Activated CD8-positive, alpha-beta memory T cell treated with anti-CD3 and anti-CD28 coated beads, Interleukin-2, amount 10 ng/mL, durations not matched to agents 7 days and 5 days (primary cell): ENCODE data around the gene C2orf42. TPM values are rescaled to one million over a fixed set of nuclear protein-coding genes. Genes with fewer than 3 reads are reported as not detected.
A peak's percentile ranks its signal among the peaks of the same experiment; 100 is the strongest.
"Not testable (repeated sequence)": the region's sequence is repeated elsewhere in the genome, so short reads cannot be mapped to it uniquely, and the experiment has no call there.

ENCODE experiments used
- ATAC-seq: fragments of 150-1000 bp; cut with Tn5 transposase; one replicate; pipeline ENCODE4 v1.10.0; 2021; ENCODE audit warnings: moderate library complexity
- CTCF ChIA-PET: fragments of 350-600 bp; sonication (Branson Sonifier 250); formaldehyde crosslinking; loops from one replicate; lab custom pipeline; 2021; ENCODE audit warnings: antibody characterized with exemption; lab: Charles Lee
- DNase-seq: peaks from one replicate; pipeline ENCODE4 v3.0.0-alpha.2; 2020
- H3K27ac Mint-ChIP-seq: one replicate; pipeline ENCODE4 v1.8.0; 2021; ENCODE audit warnings: mild to moderate bottlenecking, mixed read lengths
- H3K27me3 Mint-ChIP-seq: one replicate; pipeline ENCODE4 v1.8.0; 2021; ENCODE audit warnings: mixed read lengths
- H3K36me3 Mint-ChIP-seq: one replicate; pipeline ENCODE4 v1.8.0; 2021; ENCODE audit warnings: mild to moderate bottlenecking, mixed read lengths
- H3K4me1 Mint-ChIP-seq: one replicate; pipeline ENCODE4 v1.8.0; 2021; ENCODE audit warnings: mixed read lengths
- H3K4me3 Mint-ChIP-seq: one replicate; pipeline ENCODE4 v1.8.0; 2021; ENCODE audit warnings: mild to moderate bottlenecking, moderate library complexity, mixed read lengths
- H3K9me3 Mint-ChIP-seq: one replicate; pipeline ENCODE4 v1.8.0; 2022; ENCODE audit warnings: low read depth, mixed read lengths
- total RNA-seq, 2 experiments: library from RNA; stranded (reverse); gene quantifications; one replicate each; pipeline ENCODE4 v1.2.3, GENCODE V29; 2021

Gene C2orf42
- total RNA-seq, 2 experiments from 2014 or later = 26.6 to 28.6 TPM

DNA sequence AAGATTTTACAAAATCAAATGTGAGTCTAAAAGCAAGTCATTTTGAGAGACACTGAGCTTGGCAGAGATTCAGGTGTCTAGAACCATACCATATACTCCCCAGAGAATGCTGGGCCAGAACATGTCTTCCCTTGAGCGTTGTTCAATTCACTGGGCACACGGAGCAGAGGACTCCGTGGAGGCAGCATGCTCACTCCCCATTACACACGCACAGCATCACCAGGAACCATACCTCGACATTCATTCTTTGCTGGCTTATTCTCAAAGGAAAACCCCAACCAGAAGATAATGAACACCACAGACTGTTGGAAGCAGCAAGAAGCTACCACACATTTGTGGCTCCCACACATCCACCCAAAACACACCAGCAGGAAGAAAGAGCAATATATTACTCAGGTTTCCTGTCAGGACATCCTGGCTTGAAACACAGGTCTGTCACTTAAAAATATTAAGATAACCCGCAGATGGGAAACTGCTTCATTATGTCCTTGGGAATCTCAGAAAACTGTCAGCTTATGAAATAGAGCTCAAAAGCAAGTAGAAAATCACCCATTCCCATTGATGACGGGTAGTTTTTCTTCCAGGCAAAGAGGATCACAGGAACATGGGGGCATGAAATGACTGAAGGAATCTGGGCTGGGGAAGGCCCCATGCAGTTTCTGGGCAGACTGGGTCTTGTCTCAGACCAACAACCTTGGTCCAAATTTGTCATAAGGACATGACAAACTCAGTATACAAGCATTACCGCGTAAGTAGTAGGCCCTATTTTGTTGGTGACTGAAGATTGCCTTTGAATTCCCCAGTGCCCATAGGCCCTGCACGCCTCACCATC lies 57.1 kb downstream of the C2orf42 start:
- peak overlapping the region; percentile 100 for H3K27ac Mint-ChIP-seq
- ATAC-seq (peak; percentile 18), DNase-seq (peak; percentile 71)
- H3K27me3 Mint-ChIP-seq = no peaks in the 10 kb centered on the region
- peaks cover 1% of the 10 kb centered on the region for H3K36me3 Mint-ChIP-seq
- H3K9me3 Mint-ChIP-seq = no peaks in the 10 kb centered on the region
- CTCF ChIA-PET = interaction anchor here (1.4 to 18.1 kb wide), 9 partner anchors 7 to 219 kb away, joined by 3 to 382 read pairs (median 17); partner anchors contain the start of genes MXD1 and PCBP1
- peaks cover 75% of the 10 kb centered on the region for H3K4me1 Mint-ChIP-seq
- peak overlapping the region; percentile 80 for H3K4me3 Mint-ChIP-seq

DNA sequence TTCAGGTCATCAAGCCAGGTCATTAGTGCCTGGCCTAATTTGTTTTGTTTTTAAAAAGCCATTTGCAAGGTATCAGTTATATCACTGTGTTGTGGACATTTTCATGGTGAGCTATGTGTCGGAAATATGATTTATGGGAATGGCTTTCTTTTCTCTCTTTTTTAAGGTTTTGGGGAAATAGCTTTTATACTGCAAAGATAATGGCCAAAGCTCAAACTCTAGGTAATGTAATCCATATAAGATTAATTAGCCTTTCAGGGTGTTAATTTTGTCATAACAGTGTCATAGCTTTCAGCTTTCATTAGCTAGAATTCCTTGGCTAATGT lies 57.7 kb downstream of the C2orf42 start:
- Mint-ChIP-seq H3K4me3 (peak overlapping the region; percentile 80), H3K27me3 (no peaks in the 10 kb centered on the region), H3K36me3 (peaks cover 1% of the 10 kb centered on the region), H3K27ac (peak overlapping the region; percentile 100), H3K9me3 (no peaks in the 10 kb centered on the region), H3K4me1 (peaks cover 75% of the 10 kb centered on the region)
- DNase-seq (no peak), ATAC-seq (no peak)
- CTCF ChIA-PET = interaction anchor here (0.6 to 18.1 kb wide), 10 partner anchors 7 to 219 kb away, joined by 3 to 382 read pairs (median 14); partner anchors contain the start of genes MXD1 and PCBP1

DNA sequence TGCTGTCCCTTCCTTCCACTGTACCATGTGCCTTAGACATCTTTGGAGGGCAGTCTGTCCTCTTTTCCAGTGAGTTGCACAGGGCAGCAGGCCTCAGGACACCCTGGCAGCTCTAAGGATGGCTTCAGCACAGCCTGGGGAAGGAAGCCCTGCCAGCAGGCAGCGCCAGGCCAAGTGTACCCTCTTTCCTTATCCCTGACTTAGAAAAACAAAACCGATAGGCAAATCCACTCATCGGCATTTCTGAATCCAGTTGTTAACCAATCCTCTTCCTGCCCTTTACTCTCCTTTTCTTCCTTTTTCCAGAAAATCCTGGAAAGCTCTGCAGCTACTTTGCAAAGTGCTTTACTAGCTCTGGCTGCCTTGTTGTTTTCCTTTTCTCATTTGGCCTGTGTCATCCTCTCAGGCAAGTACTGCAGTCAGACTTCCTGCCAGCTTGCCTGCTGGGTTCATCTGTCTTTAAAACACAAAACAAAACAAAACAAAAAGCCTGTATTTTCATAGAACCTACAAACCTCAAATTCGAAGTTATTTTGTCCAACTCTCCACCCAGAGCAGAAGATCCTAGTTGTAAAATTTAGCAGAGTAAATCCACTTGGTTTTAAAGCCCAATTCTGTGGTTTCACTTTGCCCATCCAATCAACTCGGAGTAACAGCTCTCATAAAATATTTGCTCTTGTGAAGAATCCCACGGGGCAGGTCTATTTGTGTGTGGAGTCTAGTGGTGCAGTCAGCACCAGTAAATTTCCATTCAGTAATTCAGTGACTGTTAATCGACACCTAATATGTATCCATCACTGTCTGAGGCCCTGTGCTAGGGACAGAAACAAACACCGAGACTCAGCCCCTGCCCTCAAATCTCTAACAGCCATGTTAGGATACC lies 58.3 kb downstream of the C2orf42 start:
- peak overlapping the region; percentile 100 for H3K27ac Mint-ChIP-seq
- H3K36me3 Mint-ChIP-seq = peaks cover 1% of the 10 kb centered on the region
- ATAC-seq = peak; percentile 54
- peaks cover 75% of the 10 kb centered on the region for H3K4me1 Mint-ChIP-seq
- CTCF ChIA-PET = interaction anchor here (0.6 to 18.1 kb wide), 9 partner anchors 6 to 218 kb away, joined by 4 to 382 read pairs (median 17); partner anchors contain the start of genes MXD1 and PCBP1
- no peaks in the 10 kb centered on the region for H3K9me3 Mint-ChIP-seq
- no peaks in the 10 kb centered on the region for H3K27me3 Mint-ChIP-seq
- H3K4me3 Mint-ChIP-seq = peak overlapping the region; percentile 80
- DNase-seq = peak; percentile 68

DNA sequence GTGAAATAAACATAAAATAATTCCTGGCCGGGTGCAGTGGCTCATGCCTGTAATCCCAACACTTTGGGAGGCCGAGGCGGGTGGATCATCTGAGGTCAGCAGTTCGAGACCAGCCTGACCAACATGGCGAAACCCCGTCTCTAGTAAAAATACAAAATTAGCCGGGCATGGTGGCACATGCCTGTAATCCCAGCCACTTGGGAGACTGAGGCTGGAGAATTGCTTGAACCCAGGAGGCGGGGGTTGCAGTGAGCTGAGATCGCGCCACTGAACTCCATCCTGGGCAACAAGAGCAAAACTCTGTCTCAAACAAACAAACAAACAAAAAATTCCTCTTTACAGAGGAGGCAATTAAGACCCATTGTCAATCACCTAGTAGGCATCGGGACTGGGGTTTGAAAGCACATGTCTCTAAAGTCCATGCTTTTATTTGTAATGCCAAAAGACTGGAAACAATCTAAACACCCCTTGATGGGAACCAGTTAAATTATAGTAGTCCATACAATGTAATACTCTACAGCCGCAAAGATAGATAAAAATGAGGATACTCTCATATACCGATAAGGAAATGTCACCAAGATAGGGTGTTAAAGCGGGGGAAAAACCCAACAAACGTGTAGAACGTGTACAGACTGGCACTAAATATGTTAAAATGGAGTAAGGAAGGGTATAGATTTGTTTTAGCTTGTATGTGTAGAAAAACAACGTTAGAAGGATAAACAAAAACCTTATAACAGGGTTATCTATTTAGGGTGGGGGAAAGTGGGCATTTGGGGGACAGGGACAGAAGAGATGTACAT lies 59.3 kb downstream of the C2orf42 start:
- H3K36me3 Mint-ChIP-seq, ATAC-seq, DNase-seq, H3K9me3 Mint-ChIP-seq, H3K27me3 Mint-ChIP-seq: not testable (repeated sequence)
- peaks cover 79% of the 10 kb centered on the region for H3K4me1 Mint-ChIP-seq
- CTCF ChIA-PET = interaction anchor here (1.6 to 18.1 kb wide), 6 partner anchors 5 to 50 kb away, joined by 5 to 382 read pairs (median 20); partner anchors contain the start of gene PCBP1
- H3K27ac Mint-ChIP-seq = peak overlapping the region; percentile 100
- H3K4me3 Mint-ChIP-seq = peak overlapping the region; percentile 80

DNA sequence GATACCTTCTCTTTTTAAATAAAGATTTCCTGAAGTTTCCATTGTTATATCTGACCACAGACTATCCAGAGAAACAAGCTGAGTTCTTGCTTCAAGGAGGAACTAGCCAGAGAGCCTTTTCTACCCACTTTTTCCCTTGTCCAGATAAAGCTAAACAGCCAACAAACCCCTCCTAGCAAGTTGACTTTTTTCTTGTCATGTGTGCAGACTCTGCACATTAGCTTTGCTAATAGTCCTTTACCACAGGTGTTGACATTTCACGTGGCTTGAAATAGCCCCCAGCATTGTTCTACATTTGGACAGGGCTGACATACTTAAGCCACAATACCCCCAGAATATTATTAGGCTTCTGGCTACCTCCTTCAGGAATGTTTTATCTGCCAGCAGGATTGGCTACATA lies 62.8 kb downstream of the C2orf42 start:
- ATAC-seq (no peak), DNase-seq (no peak)
- peaks cover 1% of the 10 kb centered on the region for H3K36me3 Mint-ChIP-seq
- H3K4me3 Mint-ChIP-seq = no peak overlapping the region
- H3K4me1 Mint-ChIP-seq = peaks cover 74% of the 10 kb centered on the region
- CTCF ChIA-PET = interaction anchor here (0.9 to 6.1 kb wide), 5 partner anchors 8 to 27 kb away, joined by 3 to 66 read pairs (median 3); no protein-coding TSS in a partner anchor
- H3K27me3 Mint-ChIP-seq = no peaks in the 10 kb centered on the region
- H3K27ac Mint-ChIP-seq = peak overlapping the region; percentile 73
- H3K9me3 Mint-ChIP-seq = no peaks in the 10 kb centered on the region

DNA sequence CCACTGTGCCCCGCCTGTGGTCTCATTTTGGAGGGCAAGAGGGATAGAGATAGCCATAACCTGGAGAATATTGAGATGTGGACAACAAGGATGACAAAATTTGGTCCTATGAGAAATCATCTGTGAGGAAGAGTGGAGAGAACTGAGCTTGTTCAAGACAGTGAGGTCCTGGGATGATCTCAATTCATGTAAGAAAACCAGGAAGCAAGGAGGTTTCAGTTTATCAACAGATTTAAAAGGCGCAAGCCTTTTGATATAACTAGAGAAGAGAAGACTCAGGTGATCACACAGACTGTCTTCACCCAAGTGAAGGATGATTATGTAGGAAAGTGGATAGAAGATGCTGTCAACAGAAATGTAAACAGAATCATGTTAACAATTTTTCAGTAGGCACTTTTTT lies 64.4 kb downstream of the C2orf42 start:
- peak overlapping the region; percentile 78 for H3K4me3 Mint-ChIP-seq
- no peaks in the 10 kb centered on the region for H3K27me3 Mint-ChIP-seq
- H3K9me3 Mint-ChIP-seq = no peaks in the 10 kb centered on the region
- ATAC-seq (no peak), DNase-seq (no peak)
- H3K27ac Mint-ChIP-seq = peak overlapping the region; percentile 98
- CTCF ChIA-PET = interaction anchor here (0.7 to 6.1 kb wide), 7 partner anchors 10 to 39 kb away, joined by 3 to 66 read pairs (median 10); partner anchors contain the start of gene PCBP1
- H3K36me3 Mint-ChIP-seq = peaks cover 1% of the 10 kb centered on the region
- H3K4me1 Mint-ChIP-seq = peaks cover 76% of the 10 kb centered on the region

DNA sequence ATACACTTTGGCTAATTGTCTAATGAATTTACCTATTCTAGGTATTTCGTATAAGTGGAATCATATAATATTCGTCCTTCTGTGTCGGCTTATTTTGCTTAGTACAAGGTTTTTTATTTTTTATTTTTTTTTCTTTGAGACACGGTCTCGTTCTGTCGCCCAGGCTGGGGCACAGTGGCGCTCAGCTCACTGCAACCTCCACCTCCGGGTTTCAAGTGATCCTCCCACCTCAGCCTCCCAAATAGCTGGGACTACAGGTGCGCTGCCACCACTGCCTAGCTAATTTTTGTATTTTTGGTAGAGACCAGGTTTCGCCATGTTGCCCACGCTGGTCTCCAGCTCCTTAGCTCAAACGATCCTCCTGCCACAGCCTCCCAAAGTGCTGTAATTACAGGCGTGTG lies 65.3 kb downstream of the C2orf42 start:
- no peak for DNase-seq
- Mint-ChIP-seq H3K36me3 (peaks cover 1% of the 10 kb centered on the region), H3K27me3 (no peaks in the 10 kb centered on the region), H3K4me3 (peak overlapping the region; percentile 78), H3K27ac (peak overlapping the region; percentile 98), H3K9me3 (no peaks in the 10 kb centered on the region), H3K4me1 (peaks cover 74% of the 10 kb centered on the region)
- ATAC-seq = no peak
- CTCF ChIA-PET = interaction anchor here (1.0 to 6.1 kb wide), 9 partner anchors 10 to 211 kb away, joined by 3 to 66 read pairs (median 10); partner anchors contain the start of genes MXD1 and PCBP1

DNA sequence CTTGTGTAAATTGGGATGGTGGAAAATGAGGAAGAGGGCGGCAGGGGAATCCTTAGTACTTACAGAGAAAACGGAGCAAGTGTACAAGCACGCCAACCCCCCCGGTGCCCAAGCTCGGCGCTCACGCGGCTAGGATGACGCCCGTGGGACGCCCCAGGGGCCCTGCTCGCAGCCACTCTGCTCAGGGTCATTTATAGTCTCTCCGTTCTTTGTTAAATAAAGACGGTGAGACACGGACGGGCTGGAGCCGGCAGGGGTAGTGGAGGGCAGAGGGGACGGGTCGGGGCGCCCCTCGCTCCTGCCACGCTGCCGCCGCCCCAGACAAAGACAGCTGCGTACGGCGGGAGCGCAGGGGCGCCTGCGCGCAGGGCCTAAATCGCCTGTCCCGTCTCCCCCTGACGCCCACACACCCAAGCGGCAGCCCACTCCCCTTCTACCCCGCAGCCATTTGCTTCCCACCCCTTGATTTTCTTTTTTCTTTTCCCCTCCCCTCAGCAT lies 65.8 kb downstream of the C2orf42 start:
- DNase-seq (peak; percentile 70), ATAC-seq (peak; percentile 69)
- H3K27me3 Mint-ChIP-seq = no peaks in the 10 kb centered on the region
- peaks cover 70% of the 10 kb centered on the region for H3K4me1 Mint-ChIP-seq
- no peaks in the 10 kb centered on the region for H3K36me3 Mint-ChIP-seq
- no peaks in the 10 kb centered on the region for H3K9me3 Mint-ChIP-seq
- H3K27ac Mint-ChIP-seq = peak overlapping the region; percentile 98
- CTCF ChIA-PET = interaction anchor here (1.0 to 6.1 kb wide), 12 partner anchors 10 to 400 kb away, joined by 3 to 66 read pairs (median 8); partner anchors contain the start of genes MXD1 and PCBP1
- H3K4me3 Mint-ChIP-seq = peak overlapping the region; percentile 78

DNA sequence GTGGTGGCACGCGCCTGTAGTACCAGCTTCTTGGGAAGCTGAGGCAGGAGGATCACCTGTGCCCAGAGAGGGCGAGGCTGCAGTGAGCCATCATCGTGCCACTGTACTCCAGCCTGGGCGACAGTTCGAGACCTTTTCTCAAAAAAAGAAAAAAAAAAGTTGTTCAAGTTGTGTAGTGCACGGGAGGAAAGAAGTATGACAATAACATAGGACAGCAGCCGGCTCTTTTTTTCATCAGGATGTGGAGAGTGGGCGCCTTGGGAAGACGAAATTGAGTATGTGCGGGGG lies 67.0 kb downstream of the C2orf42 start:
- CTCF ChIA-PET = interaction anchor here (1.2 to 6.1 kb wide), 11 partner anchors 8 to 399 kb away, joined by 3 to 66 read pairs (median 10); partner anchors contain the start of gene PCBP1
- Mint-ChIP-seq H3K36me3 (no peaks in the 10 kb centered on the region), H3K27ac (peak overlapping the region; percentile 98), H3K4me1 (peaks cover 72% of the 10 kb centered on the region), H3K9me3 (no peaks in the 10 kb centered on the region), H3K27me3 (no peaks in the 10 kb centered on the region), H3K4me3 (peak overlapping the region; percentile 78)
- ATAC-seq (no peak), DNase-seq (no peak)

DNA sequence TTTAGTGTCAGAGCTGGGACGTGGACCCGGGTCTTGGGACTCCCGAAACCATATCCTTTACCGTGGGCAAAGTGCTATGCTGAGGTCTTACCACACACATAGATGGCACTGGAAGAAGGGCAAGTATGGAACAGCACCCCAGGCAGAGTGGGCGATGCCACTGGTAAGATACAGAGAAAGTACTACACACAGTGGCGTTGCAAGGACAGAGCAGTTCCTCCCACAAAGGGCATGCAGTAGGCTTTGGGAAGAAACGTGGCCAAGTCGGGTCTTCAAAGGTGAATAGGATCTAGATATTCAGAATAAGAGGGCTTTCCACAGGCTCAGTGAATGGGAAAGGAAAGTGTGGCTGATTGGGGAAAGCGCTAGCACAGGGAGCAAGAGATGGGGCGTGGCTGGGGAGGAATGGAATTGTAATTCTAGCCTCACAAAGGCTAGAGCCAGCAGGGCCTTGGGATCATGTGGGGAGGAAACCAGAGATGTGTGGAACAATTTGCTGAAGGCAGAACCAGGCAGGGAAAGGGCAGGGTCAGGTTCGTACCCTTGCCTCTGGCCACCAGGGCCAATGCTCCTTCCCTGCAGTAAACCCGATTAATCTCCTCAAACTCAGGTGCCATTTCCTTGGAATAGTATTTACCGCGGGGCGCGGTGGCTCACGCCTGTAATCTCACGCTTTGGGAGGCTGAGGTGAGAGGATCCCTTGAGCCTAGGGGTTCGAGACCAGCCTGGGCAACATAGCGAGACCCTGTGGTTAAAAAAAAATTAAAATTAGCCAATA lies 67.6 kb downstream of the C2orf42 start:
- Mint-ChIP-seq H3K27ac (peak overlapping the region; percentile 98), H3K27me3 (no peaks in the 10 kb centered on the region), H3K4me1 (peaks cover 71% of the 10 kb centered on the region), H3K9me3 (no peaks in the 10 kb centered on the region), H3K4me3 (peak overlapping the region; percentile 78), H3K36me3 (no peaks in the 10 kb centered on the region)
- no peak for DNase-seq
- CTCF ChIA-PET = interaction anchor here (1.0 to 6.1 kb wide), 10 partner anchors 8 to 399 kb away, joined by 3 to 66 read pairs (median 6); partner anchors contain the start of gene PCBP1
- ATAC-seq = no peak

DNA sequence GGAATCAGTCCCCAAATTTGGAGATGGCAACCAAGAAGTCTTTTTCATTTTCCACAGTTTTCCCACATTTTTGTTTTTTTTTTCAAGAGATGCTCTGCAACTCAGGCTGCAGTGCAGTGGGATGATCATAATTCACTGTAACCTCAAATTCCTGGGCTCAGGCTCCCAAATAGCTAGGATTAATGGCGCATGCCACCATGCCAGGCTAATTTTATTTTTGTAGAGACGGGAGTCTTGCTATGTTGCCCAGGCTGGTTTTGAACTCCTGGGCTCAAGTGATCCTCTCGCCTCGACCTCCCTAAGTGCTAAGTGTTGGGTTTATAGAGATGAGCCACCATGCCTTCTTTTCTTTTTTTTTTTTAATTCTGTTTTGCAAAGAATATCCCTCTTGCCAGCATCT lies 68.3 kb downstream of the C2orf42 start:
- Mint-ChIP-seq H3K4me3 (no peak overlapping the region), H3K27me3 (no peaks in the 10 kb centered on the region), H3K4me1 (peaks cover 66% of the 10 kb centered on the region), H3K9me3 (no peaks in the 10 kb centered on the region), H3K36me3 (no peaks in the 10 kb centered on the region), H3K27ac (peak overlapping the region; percentile 72)
- CTCF ChIA-PET = interaction anchor here (1.0 to 5.2 kb wide), 7 partner anchors 9 to 398 kb away, joined by 3 to 41 read pairs (median 5); no protein-coding TSS in a partner anchor
- DNase-seq = no peak
- ATAC-seq = no peak
